OCI-LY1 (cell line): ENCODE measurements around the gene MPZL3.

Experiments used
- H2AFZ ChIP-seq: fragments of 200-600 bp; sonication (generic), shearing (Covaris generic); 2 replicates; pipeline ENCODE4 v1.6.0; 2014; ENCODE audit warnings: antibody characterized with exemption, mild to moderate bottlenecking, low read length
- H3F3A ChIP-seq: fragments of 200-600 bp; sonication (generic), shearing (Covaris generic); 2 replicates; pipeline ENCODE4 v1.6.0; 2014; ENCODE audit warnings: mild to moderate bottlenecking, antibody characterized with exemption, low read length, moderate library complexity; ENCODE audit not compliant: insufficient read depth
- H3K27ac ChIP-seq: fragments of 200-600 bp; sonication (generic); 2 replicates; pipeline ENCODE4 v1.5.1; 2014; ENCODE audit warnings: low read length, mixed run types, mild to moderate bottlenecking, low read depth; ENCODE audit not compliant: poor library complexity, severe bottlenecking
- H3K27me3 ChIP-seq: fragments of 200-600 bp; sonication (generic); 2 replicates; pipeline ENCODE4 v1.6.0; 2014; ENCODE audit warnings: antibody characterized with exemption, mild to moderate bottlenecking, low read length, moderate library complexity; ENCODE audit not compliant: insufficient read depth
- H3K36me3 ChIP-seq: fragments of 200-600 bp; sonication (generic); 2 replicates; pipeline ENCODE4 v1.6.1; 2014; ENCODE audit warnings: mild to moderate bottlenecking, antibody characterized with exemption, low read length, moderate library complexity, mixed read lengths; ENCODE audit not compliant: insufficient read depth
- H3K4me1 ChIP-seq: fragments of 200-600 bp; sonication (generic); 2 replicates; pipeline ENCODE4 v1.5.1; 2014; ENCODE audit warnings: mild to moderate bottlenecking, low read length, moderate library complexity; ENCODE audit not compliant: insufficient read depth, severe bottlenecking
- H3K4me2 ChIP-seq: fragments of 200-600 bp; sonication (generic), shearing (Covaris generic); 2 replicates; pipeline ENCODE4 v1.6.1; 2014; ENCODE audit warnings: low read length
- H3K4me3 ChIP-seq: fragments of 200-600 bp; sonication (generic); 2 replicates; pipeline ENCODE4 v1.5.1; 2014; ENCODE audit warnings: low read length, low read depth, mild to moderate bottlenecking, mixed read lengths; ENCODE audit not compliant: poor library complexity, severe bottlenecking
- H3K79me2 ChIP-seq: fragments of 200-600 bp; shearing (Covaris generic); 2 replicates; pipeline ENCODE4 v1.6.1; 2016; ENCODE audit warnings: mixed run types, low read length, mixed read lengths; ENCODE audit not compliant: insufficient read depth
- H3K9ac ChIP-seq: fragments of 200-600 bp; sonication (generic), shearing (Covaris generic); 2 replicates; pipeline ENCODE4 v1.6.1; 2014; ENCODE audit warnings: mild to moderate bottlenecking, low read length, mixed read lengths
- H3K9me2 ChIP-seq: fragments of 200-600 bp; sonication (generic), shearing (Covaris generic); 2 replicates; pipeline ENCODE4 v1.6.1; 2014; ENCODE audit warnings: low read depth, mild to moderate bottlenecking, low read length, mixed read lengths
- H3K9me3 ChIP-seq: fragments of 200-600 bp; shearing (Covaris generic); 2 replicates; pipeline ENCODE4 v1.6.1; 2014; ENCODE audit warnings: low read length, mixed read lengths
- H4K20me1 ChIP-seq: fragments of 200-600 bp; sonication (generic), shearing (Covaris generic); 2 replicates; pipeline ENCODE4 v1.6.0; 2016; ENCODE audit warnings: mild to moderate bottlenecking, low read length; ENCODE audit not compliant: insufficient read depth
- CTCF ChIP-seq: fragments of 200-600 bp; sonication (generic), shearing (Covaris generic); IDR thresholded peaks from 2 replicates; pipeline ENCODE4 v1.5.1; 2017; ENCODE audit warnings: mild to moderate bottlenecking, antibody characterized with exemption, low read length, moderate library complexity, mixed read lengths
- EZH2 ChIP-seq: fragments of 200-600 bp; sonication (generic), shearing (Covaris generic); IDR thresholded peaks from 2 replicates; pipeline ENCODE4 v1.8.0; 2017; ENCODE audit warnings: borderline replicate concordance, mixed run types, mild to moderate bottlenecking, antibody characterized with exemption, low read length, moderate library complexity, mixed read lengths

The MPZL3 gene

GRCh38 chr11:118247041-118247440, 5.1 kb downstream of the MPZL3 start:
- H3F3A ChIP-seq: no peaks in the 10 kb centered on the region
- H3K9me3 ChIP-seq: no peaks in the 10 kb centered on the region
- no peaks in the 10 kb centered on the region for H4K20me1 ChIP-seq
- no peak overlapping the region for H3K27ac ChIP-seq
- no peak overlapping the region for H3K4me3 ChIP-seq
- no peak overlapping the region for H3K4me2 ChIP-seq
- peaks cover 4% of the 10 kb centered on the region for H3K4me1 ChIP-seq
- TF ChIP-seq EZH2 (no peak), CTCF (no peak)
- H3K79me2 ChIP-seq: no peaks in the 10 kb centered on the region
- H3K9me2 ChIP-seq: no peaks in the 10 kb centered on the region
- H3K36me3 ChIP-seq: no peaks in the 10 kb centered on the region
- H3K9ac ChIP-seq: no peak overlapping the region
- H3K27me3 ChIP-seq: no peaks in the 10 kb centered on the region
- H2AFZ ChIP-seq: no peak overlapping the region

- H3K79me2 ChIP-seq: no peaks in the 10 kb centered on the region
- H3K4me1 ChIP-seq: no peaks in the 10 kb centered on the region
- H3K4me2 ChIP-seq: no peak overlapping the region
- no peak overlapping the region for H3K27ac ChIP-seq
- no peaks in the 10 kb centered on the region for H3K36me3 ChIP-seq
- H4K20me1 ChIP-seq: no peaks in the 10 kb centered on the region
- H3F3A ChIP-seq: no peaks in the 10 kb centered on the region
- no peak overlapping the region for H3K9ac ChIP-seq
- H3K4me3 ChIP-seq: no peak overlapping the region
- H2AFZ ChIP-seq: no peak overlapping the region
- H3K9me3 ChIP-seq: no peaks in the 10 kb centered on the region
- no peaks in the 10 kb centered on the region for H3K9me2 ChIP-seq
- TF ChIP-seq CTCF (no peak), EZH2 (no peak)
- H3K27me3 ChIP-seq: no peaks in the 10 kb centered on the region
These were observed 6.1 kb downstream of the MPZL3 start for GRCh38 chr11:118245936-118246562.

GRCh38 chr11:118243993-118244762, 8.0 kb downstream of the MPZL3 start:
- Histone ChIP-seq H3K9me3 (no peaks in the 10 kb centered on the region), H3K9ac (no peak overlapping the region), H3K4me3 (no peak overlapping the region), H3K79me2 (no peaks in the 10 kb centered on the region), H4K20me1 (no peaks in the 10 kb centered on the region), H3F3A (no peaks in the 10 kb centered on the region), H3K9me2 (no peaks in the 10 kb centered on the region), H3K27ac (no peak overlapping the region), H3K36me3 (no peaks in the 10 kb centered on the region), H3K4me2 (no peak overlapping the region), H3K4me1 (no peaks in the 10 kb centered on the region), H2AFZ (no peak overlapping the region), H3K27me3 (no peaks in the 10 kb centered on the region)
- TF ChIP-seq CTCF (no peak), EZH2 (no peak)
